Natural killer cell treated with Interleukin-12 subunit alpha and Interleukin-12 subunit beta and Interleukin-15 and Interleukin-18, amount 100 ng/mL, for 72 hours (primary cell): ENCODE data around the gene THSD1. TPM values are rescaled to one million over a fixed set of nuclear protein-coding genes. Genes with fewer than 3 reads are reported as not detected.
A peak's percentile ranks its signal among the peaks of the same experiment; 100 is the strongest.

Source experiments
- ATAC-seq, 2 donors: fragments of 150-1000 bp; cut with Tn5 transposase in 1 of 2; sonication (Bioruptor Pico), chemical (Tn5 transposase) in 1 of 2; 2 replicates each; pipeline ENCODE4 v1.10.0; 2021
- DNase-seq: peaks from one replicate; pipeline ENCODE4 v3.0.0; 2022; ENCODE audit warnings: low spot score
- H3K27ac Mint-ChIP-seq, 2 donors: 1 replicate in 1 of 2; 2 replicates in 1 of 2; pipeline ENCODE4 v1.8.0; 2022; ENCODE audit warnings: mixed read lengths in 2 of 2, mild to moderate bottlenecking in 1 of 2, moderate library complexity in 1 of 2
- H3K27me3 Mint-ChIP-seq, 2 donors: 1 replicate in 1 of 2; 2 replicates in 1 of 2; pipeline ENCODE4 v1.8.0; 2022; ENCODE audit warnings: mixed read lengths in 2 of 2
- H3K36me3 Mint-ChIP-seq: one replicate; pipeline ENCODE4 v1.8.0; 2022; ENCODE audit warnings: mixed read lengths
- H3K4me1 Mint-ChIP-seq, 2 donors: 1 replicate in 1 of 2; 2 replicates in 1 of 2; pipeline ENCODE4 v1.8.0; 2022; ENCODE audit warnings: low read depth in 2 of 2, mixed read lengths in 2 of 2, mild to moderate bottlenecking in 1 of 2
- H3K4me3 Mint-ChIP-seq: one replicate; pipeline ENCODE4 v1.8.0; 2022; ENCODE audit warnings: mixed read lengths
- H3K9me3 Mint-ChIP-seq: 2 replicates; pipeline ENCODE4 v1.8.0; 2022; ENCODE audit warnings: mixed read lengths
- total RNA-seq, 2 donors: library from RNA; stranded (reverse); gene quantifications; one replicate each; pipeline ENCODE4 v1.2.3, GENCODE V29; 2022

THSD1 gene
- total RNA-seq, result under 1 TPM; 0.43 to 0.92 TPM

- H3K9me3 Mint-ChIP-seq, result no peaks in the 10 kb centered on the region
- peaks cover 14 to 18% of the 10 kb centered on the region in 2 donors for H3K27me3 Mint-ChIP-seq
- no peaks in the 10 kb centered on the region for H3K36me3 Mint-ChIP-seq
- peak within 1 kb of the TSS; percentile 71 for H3K4me3 Mint-ChIP-seq
- H3K27ac Mint-ChIP-seq, result no peak within 1 kb of the TSS
- peak; percentile 68 to 82 for ATAC-seq
- peaks cover 14 to 16% of the 10 kb centered on the region in 2 donors for H3K4me1 Mint-ChIP-seq
- DNase-seq, result no peak
Observed at GRCh38 chr13:52405767-52406494, at the start of gene THSD1. Gene THSD1, minus strand, starts transcription at chr13:52406172. Its CDS starts 3,572 bp downstream, at chr13:52402600.

GRCh38 chr13:52455677-52456041 is 49.7 kb upstream of the THSD1 start:
- peaks cover 24 to 33% of the 10 kb centered on the region in 2 donors for H3K4me1 Mint-ChIP-seq
- peaks cover under 1% of the 10 kb centered on the region for H3K36me3 Mint-ChIP-seq
- H3K9me3 Mint-ChIP-seq, result no peaks in the 10 kb centered on the region
- ATAC-seq (peak; percentile 63 to 77), DNase-seq (peak; percentile 68)
- H3K4me3 Mint-ChIP-seq, result peak overlapping the region; percentile 92
- peak overlapping the region; percentile 83 to 93 for H3K27ac Mint-ChIP-seq
- no peaks in the 10 kb centered on the region for H3K27me3 Mint-ChIP-seq

GRCh38 chr13:52454820-52455676 is 49.1 kb upstream of the THSD1 start, which contains the start of gene CKAP2:
Gene CKAP2, plus strand, starts transcription at chr13:52455478. Its CDS starts 79 bp downstream, at chr13:52455557.
- H3K4me1 Mint-ChIP-seq, result peaks cover 24 to 33% of the 10 kb centered on the region in 2 donors
- DNase-seq, result peak; percentile 93
- H3K27me3 Mint-ChIP-seq, result no peaks in the 10 kb centered on the region
- H3K4me3 Mint-ChIP-seq, result peak within 1 kb of the TSS; percentile 92
- peak; percentile 90 to 95 for ATAC-seq
- H3K36me3 Mint-ChIP-seq, result no peaks in the 10 kb centered on the region
- peak within 1 kb of the TSS; percentile 83 to 93 for H3K27ac Mint-ChIP-seq
- H3K9me3 Mint-ChIP-seq, result no peaks in the 10 kb centered on the region

GRCh38 chr13:52454459-52454819 is 48.5 kb upstream of the THSD1 start:
- Mint-ChIP-seq H3K36me3 (no peaks in the 10 kb centered on the region), H3K4me3 (peak overlapping the region; percentile 92), H3K9me3 (no peaks in the 10 kb centered on the region), H3K27me3 (no peaks in the 10 kb centered on the region), H3K4me1 (peaks cover 28 to 37% of the 10 kb centered on the region in 2 donors), H3K27ac (peak overlapping the region; percentile 83 to 93)
- ATAC-seq, result no peak
- no peak for DNase-seq

GRCh38 chr13:52452470-52452869 is 46.5 kb upstream of the THSD1 start:
- no peak for DNase-seq
- Mint-ChIP-seq H3K4me1 (peaks cover 38 to 48% of the 10 kb centered on the region in 2 donors), H3K9me3 (no peaks in the 10 kb centered on the region), H3K27ac (no peak overlapping the region), H3K27me3 (no peaks in the 10 kb centered on the region), H3K36me3 (no peaks in the 10 kb centered on the region), H3K4me3 (no peak overlapping the region)
- no peak for ATAC-seq

GRCh38 chr13:52451135-52451804 is 45.3 kb upstream of the THSD1 start:
- H3K9me3 Mint-ChIP-seq, result no peaks in the 10 kb centered on the region
- peaks cover 39 to 49% of the 10 kb centered on the region in 2 donors for H3K4me1 Mint-ChIP-seq
- peak overlapping the region; percentile 47 for H3K4me3 Mint-ChIP-seq
- ATAC-seq (no peak), DNase-seq (no peak)
- H3K27me3 Mint-ChIP-seq, result no peaks in the 10 kb centered on the region
- no peaks in the 10 kb centered on the region for H3K36me3 Mint-ChIP-seq
- peak overlapping the region; percentile 64 to 79 for H3K27ac Mint-ChIP-seq

GRCh38 chr13:52450793-52451116 is 44.8 kb upstream of the THSD1 start:
- peaks cover 36 to 45% of the 10 kb centered on the region in 2 donors for H3K4me1 Mint-ChIP-seq
- DNase-seq, result no peak
- H3K36me3 Mint-ChIP-seq, result no peaks in the 10 kb centered on the region
- peak overlapping the region; percentile 47 for H3K4me3 Mint-ChIP-seq
- H3K9me3 Mint-ChIP-seq, result no peaks in the 10 kb centered on the region
- H3K27ac Mint-ChIP-seq, result peak overlapping the region; percentile 64 to 79
- no peaks in the 10 kb centered on the region for H3K27me3 Mint-ChIP-seq
- ATAC-seq, result no peak

- peak within 1 kb of the TSS; percentile 79 to 96 for H3K27ac Mint-ChIP-seq
- H3K36me3 Mint-ChIP-seq, result no peaks in the 10 kb centered on the region
- peaks cover 34 to 44% of the 10 kb centered on the region in 2 donors for H3K4me1 Mint-ChIP-seq
- DNase-seq, result peak; percentile 97
- no peaks in the 10 kb centered on the region for H3K9me3 Mint-ChIP-seq
- peak; percentile 91 for ATAC-seq
- H3K4me3 Mint-ChIP-seq, result peak within 1 kb of the TSS; percentile 99
- no peaks in the 10 kb centered on the region for H3K27me3 Mint-ChIP-seq
Observed at GRCh38 chr13:52450012-52450792, 44.2 kb upstream of the THSD1 start, which contains the start of gene VPS36. Gene VPS36, minus strand, starts transcription at chr13:52450634. Its CDS starts 40 bp downstream, at chr13:52450594.

- H3K27me3 Mint-ChIP-seq, result no peaks in the 10 kb centered on the region
- H3K36me3 Mint-ChIP-seq, result no peaks in the 10 kb centered on the region
- peak overlapping the region; percentile 99 for H3K4me3 Mint-ChIP-seq
- ATAC-seq, result no peak
- H3K27ac Mint-ChIP-seq, result peak overlapping the region; percentile 79 to 96
- DNase-seq, result no peak
- H3K4me1 Mint-ChIP-seq, result peaks cover 27 to 36% of the 10 kb centered on the region in 2 donors
- H3K9me3 Mint-ChIP-seq, result no peaks in the 10 kb centered on the region
Observed at GRCh38 chr13:52449331-52450011, 43.5 kb upstream of the THSD1 start.

GRCh38 chr13:52447815-52448552 is 42.0 kb upstream of the THSD1 start:
- Mint-ChIP-seq H3K36me3 (no peaks in the 10 kb centered on the region), H3K4me3 (peak overlapping the region; percentile 41), H3K9me3 (no peaks in the 10 kb centered on the region), H3K27ac (peak overlapping the region in 1 of 2 donors; percentile 79), H3K27me3 (no peaks in the 10 kb centered on the region), H3K4me1 (peaks cover 22 to 23% of the 10 kb centered on the region in 2 donors)
- no peak for DNase-seq
- no peak for ATAC-seq

- Mint-ChIP-seq H3K9me3 (no peaks in the 10 kb centered on the region), H3K27ac (no peak overlapping the region), H3K4me3 (peak overlapping the region; percentile 41), H3K36me3 (no peaks in the 10 kb centered on the region), H3K27me3 (no peaks in the 10 kb centered on the region), H3K4me1 (peaks cover 22 to 23% of the 10 kb centered on the region in 2 donors)
- ATAC-seq (peak in 1 of 2 donors; percentile 39), DNase-seq (no peak)
Observed at GRCh38 chr13:52447354-52447753, 41.4 kb upstream of the THSD1 start.

GRCh38 chr13:52446265-52446664 is 40.3 kb upstream of the THSD1 start:
- DNase-seq (no peak), ATAC-seq (no peak)
- Mint-ChIP-seq H3K36me3 (no peaks in the 10 kb centered on the region), H3K4me1 (peaks cover 22 to 23% of the 10 kb centered on the region in 2 donors), H3K27me3 (no peaks in the 10 kb centered on the region), H3K4me3 (no peak overlapping the region), H3K9me3 (no peaks in the 10 kb centered on the region), H3K27ac (no peak overlapping the region)
